ENCODE data around the gene THSD7B. TPM values are rescaled to one million over a fixed set of nuclear protein-coding genes. Genes with fewer than 3 reads are reported as not detected.

The THSD7B gene
- total and polyA plus RNA-seq, 10 of the 15 experiments (the other 5 are each of a cell fraction or from before 2014, with no cell fraction given), result 0.03 to 0.56 (median 0.28) TPM

DNA sequence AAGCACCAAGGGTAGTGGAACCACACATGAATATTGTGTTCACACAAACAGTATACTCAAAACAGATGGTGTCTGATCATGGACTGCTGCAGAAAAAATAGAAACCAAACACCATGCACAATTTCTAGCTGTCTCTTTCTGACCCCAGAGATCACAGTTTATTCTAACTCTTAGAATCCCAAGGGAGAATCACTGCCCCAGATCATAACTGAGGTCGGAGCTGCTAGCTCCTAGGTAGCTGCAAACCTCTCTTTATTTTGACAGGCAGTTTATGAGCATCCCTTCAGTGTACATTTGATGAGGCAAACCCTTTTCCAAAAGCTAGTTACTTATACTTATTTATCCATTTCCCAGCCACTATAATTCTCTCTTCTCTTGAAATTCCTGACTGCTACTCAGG lies 759.8 kb downstream of the THSD7B start:
- FAIRE-seq (no peak), DNase-seq (ENCODE audit: low read depth, low spot score) (no peak), ATAC-seq (no peak)
- WGBS (ENCODE audit: insufficient coverage, insufficient replicate concordance, low lambda C conversion rate, missing lambda C conversion rate), result 0% methylated on average over 1 of the region's 1 CpG
- ChIA-PET POLR2A (no interaction called here), CTCF (no interaction called here), SMC1A (ENCODE audit: uncharacterized antibody, unreplicated experiment) (no interaction called here), RAD21 (ENCODE audit: unreplicated experiment) (interaction anchor here (0.6 kb wide), 1 partner anchor 43 kb away, joined by 3 read pairs; no protein-coding TSS in a partner anchor)
- Histone ChIP-seq H3K27me3 (replicated peaks in 1 of 2; ENCODE audit: control insufficient read depth in 2 of 2, insufficient read depth in 2 of 2, low read length in 1 of 2) (no peaks in the 10 kb centered on the region), H3K9ac (ENCODE audit: control insufficient read depth, insufficient read depth, low read length) (no peak overlapping the region), H3K27ac (ENCODE audit: control insufficient read depth, insufficient read depth) (no peak overlapping the region), H3K4me3 (no peak overlapping the region), H2AFZ (ENCODE audit: control insufficient read depth, low read depth, low read length) (no peak overlapping the region), H3K4me2 (ENCODE audit: control insufficient read depth, insufficient read depth) (no peak overlapping the region), H3K36me3 (ENCODE audit: control insufficient read depth in 2 of 2, insufficient read depth in 2 of 2, low read length in 1 of 2) (no peaks in the 10 kb centered on the region), H3K4me1 (ENCODE audit: control insufficient read depth, insufficient read depth, low read length) (no peaks in the 10 kb centered on the region), H3K9me3 (replicated peaks; ENCODE audit: control insufficient read depth, insufficient read depth, low read length) (no peaks in the 10 kb centered on the region), H4K20me1 (ENCODE audit: control insufficient read depth, insufficient read depth) (no peaks in the 10 kb centered on the region), H3K79me2 (ENCODE audit: control insufficient read depth, insufficient read depth, low read length) (no peaks in the 10 kb centered on the region)
- in situ Hi-C loops (cut with MboI) (no loop called here), intact Hi-C loops (cut with micrococcal nuclease; ENCODE audit: unreplicated experiment) (no loop called here)
- BruUV-seq (replicated peaks), result no TSS peak
- TF ChIP-seq PRDM15 (CRISPR knock-in tag; IDR thresholded peaks at IDR 0.05), result no peak
- TF ChIP-seq MLLT1 (IDR thresholded peaks at IDR 0.05), result no peak
- no peak for TF ChIP-seq SIN3A (IDR thresholded peaks at IDR 0.05; ENCODE audit: low read depth, low read length)
- no peak for TF ChIP-seq JUND (IDR thresholded peaks at IDR 0.05; ENCODE audit: low read depth, low read length)
- TF ChIP-seq EZH2 (IDR thresholded peaks at IDR 0.05; ENCODE audit: borderline replicate concordance, control insufficient read depth, low read depth, low read length), result no peak
- TF ChIP-seq EGR1 (IDR thresholded peaks at IDR 0.05; ENCODE audit: borderline replicate concordance in 1 of 2, low read depth in 2 of 2, low read length in 2 of 2), result no peak
